PFSK-1 (cell line): ENCODE results near the gene PYGO1.

Experiments used
- FOXP2 ChIP-seq: optimal IDR thresholded peaks from 2 replicates; pipeline ENCODE3; 2011; ENCODE audit warnings: borderline replicate concordance, control low read depth, inconsistent platforms; ENCODE audit not compliant: insufficient read depth; ENCODE audit errors: extremely low read length, extremely low read depth
- POLR2AphosphoS5 ChIP-seq: IDR thresholded peaks from 2 replicates; pipeline ENCODE4 v1.6.1; 2012; ENCODE audit warnings: low read depth, mild to moderate bottlenecking, control low read depth, low read length, moderate library complexity
- REST ChIP-seq, 2 experiments: IDR thresholded peaks; 2 replicates each; pipeline versions ENCODE4 v1.6.1 to v1.8.0; 2011 to 2012; ENCODE audit warnings: low read depth in 2 of 2, low read length in 2 of 2, control low read depth in 1 of 2, inconsistent platforms in 1 of 2, mild to moderate bottlenecking in 1 of 2, moderate library complexity in 1 of 2; ENCODE audit not compliant: insufficient read depth in 1 of 2
- SIN3A ChIP-seq: IDR thresholded peaks from 2 replicates; pipeline ENCODE4 v1.6.1; 2012; ENCODE audit warnings: mild to moderate bottlenecking, low read length, moderate library complexity, borderline replicate concordance; ENCODE audit not compliant: insufficient read depth
- TAF1 ChIP-seq: IDR thresholded peaks from 2 replicates; pipeline ENCODE4 v1.6.1; 2012; ENCODE audit warnings: low read length, control low read depth, borderline replicate concordance; ENCODE audit not compliant: insufficient read depth

PYGO1 gene

GRCh38 chr15:55628369-55628730 lies 40.2 kb upstream of the PYGO1 start:
- no peak for TF ChIP-seq FOXP2
- TF ChIP-seq TAF1: no peak
- TF ChIP-seq REST (IDR thresholded peaks at IDR 0.05; ENCODE audit: insufficient read depth in 1 of 2, low read depth in 2 of 2, low read length in 2 of 2): no peak
- TF ChIP-seq SIN3A: no peak
- no peak for TF ChIP-seq POLR2AphosphoS5

GRCh38 chr15:55627730-55628368 lies 39.7 kb upstream of the PYGO1 start:
- no peak for TF ChIP-seq FOXP2
- TF ChIP-seq SIN3A: no peak
- no peak for TF ChIP-seq TAF1
- TF ChIP-seq POLR2AphosphoS5: no peak
- TF ChIP-seq REST (IDR thresholded peaks at IDR 0.05; ENCODE audit: insufficient read depth in 1 of 2, low read depth in 2 of 2, low read length in 2 of 2): no peak

GRCh38 chr15:55619783-55620182 lies 31.6 kb upstream of the PYGO1 start:
- no peak for TF ChIP-seq REST (IDR thresholded peaks at IDR 0.05; ENCODE audit: insufficient read depth in 1 of 2, low read depth in 2 of 2, low read length in 2 of 2)
- TF ChIP-seq FOXP2: no peak
- no peak for TF ChIP-seq POLR2AphosphoS5
- TF ChIP-seq SIN3A: no peak
- no peak for TF ChIP-seq TAF1

- TF ChIP-seq SIN3A (no peak), POLR2AphosphoS5 (no peak), FOXP2 (no peak), REST (IDR thresholded peaks at IDR 0.05; ENCODE audit: insufficient read depth in 1 of 2, low read depth in 2 of 2, low read length in 2 of 2) (no peak), TAF1 (no peak)
These were observed 30.2 kb upstream of the PYGO1 start for GRCh38 chr15:55618387-55618786.

- no peak for TF ChIP-seq POLR2AphosphoS5
- TF ChIP-seq FOXP2: no peak
- TF ChIP-seq TAF1: no peak
- no peak for TF ChIP-seq SIN3A
- no peak for TF ChIP-seq REST (IDR thresholded peaks at IDR 0.05; ENCODE audit: insufficient read depth in 1 of 2, low read depth in 2 of 2, low read length in 2 of 2)
These were observed 27.3 kb upstream of the PYGO1 start for GRCh38 chr15:55615445-55615844.
